HG03469 (cell line): ENCODE results near the gene TMEM120B.

Source experiments
- ATAC-seq: cut with Tn5 transposase; IDR thresholded peaks from one replicate; pipeline ENCODE4 v1.9.1; 2021; ENCODE audit warnings: mild to moderate bottlenecking, moderate library complexity, moderate number of reproducible peaks; ENCODE audit not compliant: unreplicated experiment

Gene TMEM120B

DNA sequence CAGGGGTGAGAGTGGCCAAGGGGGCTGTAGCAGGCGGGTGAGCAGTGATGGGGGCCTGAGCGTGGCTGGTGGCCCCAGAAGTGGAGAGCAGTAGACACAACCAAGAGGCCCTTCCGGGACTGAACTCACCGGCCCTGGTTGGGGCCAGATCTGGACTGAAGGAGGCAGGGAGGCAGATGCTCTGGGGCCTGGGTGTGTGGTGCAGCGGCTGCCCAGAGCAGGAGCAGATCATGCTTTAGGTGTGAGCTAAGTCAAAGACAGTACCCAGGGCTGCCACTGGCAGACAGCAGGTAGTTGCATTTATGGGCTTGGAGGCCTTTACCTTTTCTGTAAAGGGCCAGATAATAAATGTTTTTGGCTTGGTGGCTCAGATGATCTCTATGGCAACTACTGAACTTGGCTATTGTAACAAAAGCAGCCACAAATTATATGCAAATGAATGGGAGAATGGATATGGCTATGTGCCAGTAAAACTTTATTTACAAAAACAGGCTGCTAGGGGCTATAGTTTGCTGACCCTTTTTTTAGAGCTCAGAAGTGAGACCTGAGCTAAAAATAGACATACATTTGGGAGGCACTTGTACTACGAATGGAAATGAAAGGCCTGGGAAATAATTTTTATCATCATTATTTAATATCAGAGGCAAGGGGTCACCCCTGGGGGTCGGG is 116.8 kb downstream of the TMEM120B start:
- ATAC-seq = no peak

DNA sequence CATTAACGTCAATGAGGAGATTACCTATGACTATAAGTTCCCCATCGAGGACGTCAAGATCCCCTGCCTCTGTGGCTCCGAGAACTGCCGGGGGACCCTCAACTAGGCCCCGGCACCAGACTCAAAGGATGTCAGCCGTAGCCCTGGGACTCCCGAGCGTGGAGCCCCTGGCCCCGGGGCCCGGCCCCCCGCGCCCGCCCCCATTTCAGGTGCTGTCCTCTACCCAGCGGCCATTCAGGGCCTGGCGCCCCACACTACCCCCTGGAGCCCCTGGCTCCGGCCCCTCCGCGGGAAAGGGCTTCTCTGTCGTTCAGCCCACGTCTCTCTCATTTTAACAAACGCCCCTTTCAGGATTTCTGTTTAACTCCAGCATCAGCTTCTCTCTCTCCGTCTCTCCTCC is 117.6 kb downstream of the TMEM120B start:
- ATAC-seq = no peak

DNA sequence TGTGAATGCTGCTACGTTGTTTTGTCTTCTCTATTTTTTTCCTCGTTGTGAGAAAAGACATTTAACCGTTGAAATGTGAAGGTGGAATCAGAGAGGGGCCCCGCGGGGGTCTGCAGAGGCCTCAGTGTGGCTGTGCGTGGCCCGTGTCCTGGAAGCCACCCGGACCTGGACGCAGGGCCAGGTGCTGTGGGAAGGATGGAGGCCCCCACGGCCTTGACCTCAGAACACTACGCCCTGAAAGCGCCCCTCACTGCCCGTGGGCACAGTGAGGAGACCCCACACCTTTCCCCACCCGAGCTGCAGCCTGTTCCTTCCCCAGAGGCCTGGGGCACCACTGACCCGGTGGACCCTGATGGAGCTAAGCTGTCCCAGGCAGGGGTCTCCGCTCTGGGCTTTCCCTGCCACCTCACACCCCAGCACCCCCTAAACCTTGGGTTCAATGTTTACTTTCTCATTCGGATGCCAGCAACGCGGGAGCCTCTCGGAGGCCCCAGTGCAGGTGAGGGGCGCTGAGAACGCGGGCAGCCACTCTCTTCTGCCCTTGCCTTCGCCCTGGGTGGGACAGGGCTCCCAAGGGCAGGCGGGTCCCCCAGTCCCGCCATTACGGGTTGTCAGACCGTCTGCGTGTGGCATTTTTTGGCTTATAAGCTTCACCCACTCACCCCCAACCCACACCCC is 118.2 kb downstream of the TMEM120B start:
- no peak for ATAC-seq
